Stimulated activated CD4-positive, alpha-beta T cell treated with anti-CD3 and anti-CD28 coated beads, Interleukin-4, amount 100 ng/mL, for 1 hour (primary cell): Measurements from ENCODE around the gene CDCA7L.
"Not testable (repeated sequence)": the region's sequence is repeated elsewhere in the genome, so short reads cannot be mapped to it uniquely, and the experiment has no call there.

ENCODE experiments used
- DNase-seq: peaks from one replicate; pipeline ENCODE4 v3.0.0-alpha.2; 2020

CDCA7L gene

DNA sequence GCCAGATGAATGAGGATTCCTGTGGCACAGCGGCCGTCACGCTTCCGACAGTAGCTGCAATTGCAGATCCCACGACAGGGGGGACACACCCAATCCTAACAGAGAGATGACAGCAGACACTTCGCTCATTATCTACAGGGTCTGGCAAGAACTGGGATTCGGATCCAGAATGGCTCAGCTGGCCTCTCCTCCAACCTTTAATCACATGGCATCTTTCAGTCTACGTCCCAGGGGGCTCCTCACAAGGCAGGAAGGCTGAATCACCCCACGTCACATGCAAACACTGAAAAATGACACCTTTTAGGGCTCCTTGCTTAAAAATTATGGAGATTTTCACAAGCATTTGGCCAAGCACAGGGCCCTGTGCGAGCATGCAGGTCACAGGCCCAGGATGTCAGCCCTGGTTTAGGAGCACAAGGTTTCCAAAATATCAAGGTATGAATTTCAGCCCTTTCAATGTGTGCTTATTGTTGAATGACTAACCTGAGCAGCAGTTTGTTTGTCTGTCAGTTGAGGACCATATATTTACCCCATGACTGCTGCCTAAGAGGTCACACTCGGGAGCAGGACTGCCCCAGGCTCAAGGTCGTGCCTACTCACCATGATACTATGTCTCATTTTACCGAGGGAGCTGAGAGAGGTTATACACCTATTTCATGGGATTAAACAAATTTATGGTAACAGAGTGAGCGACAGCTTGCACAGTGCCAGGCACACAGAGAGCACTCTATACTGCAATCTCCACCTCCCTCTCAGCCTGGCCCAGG lies 42.5 kb downstream of the CDCA7L start:
- DNase-seq = no peak

GRCh38 chr7:21902240-21902639 lies 43.5 kb downstream of the CDCA7L start:
- no peak for DNase-seq

GRCh38 chr7:21898265-21898930 lies 47.3 kb downstream of the CDCA7L start:
- DNase-seq = no peak

DNA sequence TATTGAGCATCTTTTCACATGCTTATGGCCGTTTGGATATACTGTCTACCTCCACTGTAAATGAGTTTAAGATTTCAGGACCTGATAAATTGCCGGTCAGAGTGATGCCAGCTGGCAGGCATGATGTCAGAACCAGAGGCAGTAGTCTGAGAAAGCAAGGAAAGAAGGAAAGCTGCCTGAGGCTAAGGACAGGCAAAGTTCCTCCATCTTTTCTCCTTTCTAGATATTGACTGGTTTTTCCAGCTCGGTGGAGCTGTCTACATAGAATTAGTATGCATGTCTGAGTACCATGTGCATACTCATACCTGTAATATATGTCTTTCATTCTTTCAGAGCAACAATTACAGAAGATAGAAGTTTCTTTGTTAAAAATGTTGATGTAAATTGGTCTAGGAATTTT lies 52.3 kb downstream of the CDCA7L start:
- DNase-seq = no peak

- DNase-seq = no peak
These were observed 54.4 kb downstream of the CDCA7L start for GRCh38 chr7:21891291-21891690.

GRCh38 chr7:21887779-21888178 lies 57.9 kb downstream of the CDCA7L start:
- no peak for DNase-seq

- no peak for DNase-seq
These were observed 58.3 kb downstream of the CDCA7L start for GRCh38 chr7:21887353-21887752.

- DNase-seq = no peak
These were observed 59.3 kb downstream of the CDCA7L start for GRCh38 chr7:21886396-21886795.

DNA sequence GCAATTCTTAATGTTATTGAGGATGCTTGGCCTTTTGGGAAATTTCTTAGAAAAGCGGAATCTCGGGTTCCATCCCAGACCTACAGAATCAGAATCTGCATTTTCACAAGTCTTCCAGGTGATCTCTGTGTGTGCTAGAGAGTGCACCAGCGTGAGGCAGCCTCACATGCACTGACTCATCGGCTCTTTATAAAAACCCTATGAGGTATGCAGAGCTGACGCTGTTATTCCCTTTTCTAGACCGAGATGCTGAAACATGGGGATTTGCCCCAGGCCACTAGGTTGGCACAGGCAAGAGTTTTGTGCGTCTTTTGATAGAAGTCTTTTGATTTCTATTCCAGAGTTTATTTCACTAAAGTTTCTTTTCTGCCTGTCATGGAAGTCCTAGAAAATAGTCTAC lies 61.2 kb downstream of the CDCA7L start:
- DNase-seq = no peak

- not testable (repeated sequence) for DNase-seq
These were observed 62.2 kb downstream of the CDCA7L start for GRCh38 chr7:21883501-21883900.

DNA sequence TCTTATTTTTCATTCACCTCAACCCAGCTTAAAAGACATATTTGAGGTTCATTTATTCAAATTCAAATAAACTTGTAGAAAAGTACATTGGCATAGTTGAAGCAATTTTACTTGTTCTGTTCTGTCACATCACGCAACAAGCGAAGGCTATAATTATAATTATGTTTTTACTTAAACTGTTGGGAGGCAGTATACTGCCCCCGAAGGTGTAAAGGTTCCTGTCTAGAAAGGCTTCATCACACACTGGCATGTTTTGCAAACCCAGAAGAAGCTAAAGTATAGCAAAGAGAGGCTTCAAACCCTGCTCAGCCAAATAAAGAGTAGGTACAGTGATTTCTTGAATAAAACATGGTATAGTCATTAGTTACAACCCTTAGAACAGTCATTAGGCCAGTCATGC lies 62.6 kb downstream of the CDCA7L start:
- no peak for DNase-seq

DNA sequence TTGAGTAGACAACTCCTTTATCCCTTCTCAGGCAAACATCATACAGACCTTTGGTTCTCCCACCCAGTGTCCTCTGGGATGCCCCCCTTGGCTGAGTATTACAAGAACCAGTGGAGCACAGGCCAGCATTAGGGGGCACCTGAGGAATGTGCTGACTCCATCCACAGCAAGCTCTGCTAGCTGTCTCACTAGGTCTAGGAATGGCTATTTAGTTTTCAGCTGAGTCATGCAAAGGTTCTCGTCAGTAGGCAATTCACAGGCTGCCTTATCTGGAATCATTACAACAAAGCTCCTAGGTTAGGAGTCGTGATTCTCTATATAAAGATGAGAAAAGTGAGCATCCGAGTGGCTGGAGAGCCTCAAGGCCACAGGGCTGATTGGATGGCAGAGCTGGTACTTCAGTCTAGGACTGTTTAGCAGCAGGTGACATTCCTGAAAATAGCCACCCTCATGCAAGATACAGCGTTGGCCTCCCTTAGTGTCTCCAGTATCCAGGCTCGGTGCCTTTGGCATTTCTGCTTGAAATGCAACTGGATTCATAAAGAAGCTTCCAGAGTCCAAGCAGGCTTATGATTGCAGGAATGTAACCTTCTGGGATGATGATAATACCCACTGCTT lies 75.8 kb downstream of the CDCA7L start:
- DNase-seq = no peak

DNA sequence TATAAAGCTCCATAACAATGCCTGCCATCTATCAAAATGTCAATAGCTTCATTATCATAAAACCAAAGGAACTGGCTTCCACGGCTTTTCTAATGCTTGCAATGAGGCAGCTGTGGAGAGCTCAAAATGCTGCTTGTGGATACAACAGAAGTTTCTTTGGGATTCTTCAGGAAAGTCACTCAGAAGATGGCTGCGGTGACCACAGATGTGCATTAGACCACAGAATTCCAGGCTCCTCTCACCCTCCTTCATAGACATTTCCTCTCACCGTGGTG lies 77.2 kb downstream of the CDCA7L start:
- DNase-seq = no peak

DNA sequence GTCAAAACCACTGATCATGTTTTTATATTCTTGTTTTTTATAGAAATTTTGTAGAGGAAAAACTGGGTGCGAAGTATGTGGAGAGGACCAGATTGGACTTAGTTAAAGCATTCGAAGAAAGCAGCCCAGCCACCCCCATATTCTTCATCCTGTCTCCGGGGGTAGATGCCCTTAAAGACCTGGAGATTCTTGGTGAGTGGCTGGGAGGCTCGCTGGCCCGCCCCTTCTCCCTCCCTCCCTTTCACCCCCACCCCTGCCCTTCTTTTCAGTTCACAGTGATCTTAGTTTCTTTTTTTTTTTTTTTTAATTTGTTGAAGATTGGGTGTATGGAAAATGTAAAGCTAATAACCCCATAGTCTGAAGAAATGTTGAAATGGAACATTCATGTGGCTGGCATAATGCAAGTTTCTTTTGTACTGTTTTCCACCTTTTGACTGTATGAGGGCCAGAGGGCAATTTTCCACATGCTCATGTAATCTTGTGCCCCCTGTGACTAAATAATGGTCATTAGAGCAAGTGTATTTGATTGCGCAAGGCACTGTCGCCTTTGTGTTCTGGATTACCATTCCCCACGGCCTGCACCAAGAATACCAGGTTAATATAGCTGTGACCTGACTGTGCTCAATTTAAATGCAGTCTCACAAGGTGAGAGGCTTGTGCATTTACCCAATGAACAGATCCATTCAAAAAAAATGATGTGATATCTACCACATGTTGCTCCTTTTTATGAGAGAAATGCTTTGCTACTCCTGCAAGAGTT lies 77.7 kb downstream of the CDCA7L start:
- no peak for DNase-seq

DNA sequence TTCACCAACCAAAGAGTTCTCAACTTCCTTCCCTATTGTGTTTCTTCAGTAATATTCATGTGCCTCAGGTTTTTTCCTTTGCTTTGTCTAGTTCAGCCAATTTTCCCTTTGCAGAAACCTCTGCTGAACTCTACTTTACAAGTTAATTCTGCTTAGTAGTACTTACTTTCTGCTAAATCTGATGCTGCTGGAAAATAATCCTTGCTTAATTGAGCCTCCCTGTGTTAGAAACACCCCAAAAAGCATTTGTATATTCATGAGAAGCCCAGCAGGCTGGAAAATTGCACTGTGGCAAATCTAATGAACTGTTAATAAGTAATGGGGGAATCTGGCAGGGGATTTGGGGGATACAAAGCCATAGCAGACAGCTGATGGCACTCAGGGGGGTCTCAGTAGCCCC lies 78.5 kb downstream of the CDCA7L start:
- no peak for DNase-seq

DNA sequence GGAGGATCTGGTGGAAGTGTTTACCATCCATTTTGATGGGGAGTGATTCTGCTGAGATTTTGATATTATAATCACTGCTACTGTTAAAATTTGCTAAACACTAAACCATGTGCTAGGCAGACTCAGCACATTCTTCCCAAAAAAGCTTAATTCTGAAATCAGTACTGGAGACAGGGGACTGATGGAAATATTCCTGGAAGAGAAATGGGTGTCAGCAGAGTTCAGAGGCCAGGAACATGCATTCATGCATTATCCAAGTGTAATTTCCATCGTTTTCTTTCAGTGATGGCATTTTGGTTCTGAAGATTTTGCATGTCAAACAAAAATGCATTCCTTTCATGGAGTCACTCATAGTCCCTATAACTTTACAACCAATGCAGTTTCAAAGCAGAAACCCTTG lies 79.0 kb downstream of the CDCA7L start:
- no peak for DNase-seq

- DNase-seq = not testable (repeated sequence)
These were observed 80.0 kb downstream of the CDCA7L start for GRCh38 chr7:21865631-21866204.

GRCh38 chr7:21851559-21851967 lies 94.1 kb downstream of the CDCA7L start:
- no peak for DNase-seq
